ENCODE measurements around the gene SYT14.

SYT14 gene

DNA sequence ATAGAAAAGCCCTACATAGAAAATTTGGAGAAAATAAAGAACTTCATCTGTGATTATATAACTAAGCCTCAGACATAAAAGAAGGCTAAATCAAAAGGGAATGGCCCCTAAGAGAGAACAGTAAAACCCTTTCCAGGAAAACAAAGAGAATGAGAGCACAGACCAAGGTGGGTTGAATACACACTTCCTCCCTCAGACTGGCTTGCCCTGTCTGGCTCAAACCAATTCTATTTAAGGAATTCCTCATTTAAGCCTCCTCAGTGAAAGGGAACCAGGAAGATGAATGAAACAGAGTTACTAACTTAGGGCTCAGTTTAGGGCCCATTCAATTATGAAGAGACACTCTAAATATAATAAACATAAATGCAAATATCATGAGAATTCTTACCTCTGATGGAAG is 10.6 kb upstream of the SYT14 start:
- Histone ChIP-seq H3K4me1 (ENCODE audit: low read length) (no peaks in the 10 kb centered on the region), H3K9me3 (ENCODE audit: insufficient read depth, low read length) (no peaks in the 10 kb centered on the region), H3K27me3 (ENCODE audit: low read depth, low read length) (peaks cover 20% of the 10 kb centered on the region; the same call in 1 of the 2 replicates), H2AFZ (ENCODE audit: low read depth, low read length) (no peak overlapping the region), H3K27ac (ENCODE audit: low read length) (no peak overlapping the region), H3K9ac (ENCODE audit: low read length) (no peak overlapping the region), H3K36me3 (replicated peaks; ENCODE audit: low read depth, low read length) (no peaks in the 10 kb centered on the region), H3K4me3 (ENCODE audit: low read length) (no peak overlapping the region), H3K4me2 (ENCODE audit: low read length) (no peak overlapping the region), H3K79me2 (ENCODE audit: low read length) (no peaks in the 10 kb centered on the region), H4K20me1 (ENCODE audit: insufficient read depth, low read length) (no peaks in the 10 kb centered on the region)
- TF ChIP-seq CTCF (IDR thresholded peaks at IDR 0.05; ENCODE audit: low read depth, low read length) (no peak), EZH2phosphoT487 (IDR thresholded peaks at IDR 0.05; ENCODE audit: low read depth) (no peak)

DNA sequence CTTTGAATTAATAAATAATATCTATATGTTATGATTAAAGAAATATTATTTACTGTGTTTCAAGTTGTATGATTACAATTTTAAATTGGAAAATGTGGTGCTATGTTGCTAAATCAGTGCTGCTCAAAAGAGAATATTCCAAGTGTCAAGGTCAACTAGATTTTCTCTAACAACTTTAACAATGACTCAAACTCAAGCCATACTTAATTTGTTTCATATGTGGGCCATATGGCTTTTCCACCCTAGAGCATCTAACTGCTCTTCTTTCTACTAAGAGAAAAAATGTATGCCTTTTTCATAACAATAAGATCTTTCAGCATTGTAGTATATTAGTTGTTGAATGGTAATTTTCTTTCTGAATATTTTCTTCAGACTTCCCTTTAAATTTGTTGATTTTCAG is 8.3 kb upstream of the SYT14 start:
- no peak overlapping the region for H3K27ac ChIP-seq (ENCODE audit: low read length)
- H3K27me3 ChIP-seq (ENCODE audit: low read depth, low read length), result peaks cover 15% of the 10 kb centered on the region; the same call in 1 of the 2 replicates
- H2AFZ ChIP-seq (ENCODE audit: low read depth, low read length), result no peak overlapping the region
- H3K4me1 ChIP-seq (ENCODE audit: low read length), result no peaks in the 10 kb centered on the region
- no peaks in the 10 kb centered on the region for H3K79me2 ChIP-seq (ENCODE audit: low read length)
- no peak overlapping the region for H3K4me3 ChIP-seq (ENCODE audit: low read length)
- no peak overlapping the region for H3K9ac ChIP-seq (ENCODE audit: low read length)
- no peaks in the 10 kb centered on the region for H4K20me1 ChIP-seq (ENCODE audit: insufficient read depth, low read length)
- TF ChIP-seq CTCF (IDR thresholded peaks at IDR 0.05; ENCODE audit: low read depth, low read length), result no peak
- no peak for TF ChIP-seq EZH2phosphoT487 (IDR thresholded peaks at IDR 0.05; ENCODE audit: low read depth)
- H3K4me2 ChIP-seq (ENCODE audit: low read length), result no peak overlapping the region
- H3K36me3 ChIP-seq (replicated peaks; ENCODE audit: low read depth, low read length), result no peaks in the 10 kb centered on the region
- H3K9me3 ChIP-seq (ENCODE audit: insufficient read depth, low read length), result no peaks in the 10 kb centered on the region

DNA sequence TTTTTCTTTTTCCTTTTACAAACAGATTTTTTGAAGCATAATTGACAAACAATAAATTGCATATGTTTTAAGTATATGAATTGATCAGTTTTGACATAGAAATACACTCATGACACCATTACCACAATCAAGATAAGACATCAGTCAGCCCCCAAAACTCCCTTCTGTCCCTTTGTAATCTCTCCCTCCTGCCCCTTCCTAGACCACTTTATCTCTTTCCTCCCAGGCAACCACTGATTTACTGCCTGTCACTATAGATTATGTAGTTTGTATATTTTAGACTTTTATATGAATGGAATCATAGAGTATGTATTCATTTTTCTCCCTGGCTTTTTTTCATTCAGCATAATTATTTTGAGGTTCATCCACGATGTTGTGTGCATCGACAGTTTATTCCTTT is 6.9 kb upstream of the SYT14 start:
- Histone ChIP-seq H3K27ac (ENCODE audit: low read length) (no peak overlapping the region), H3K4me2 (ENCODE audit: low read length) (no peak overlapping the region), H3K4me1 (ENCODE audit: low read length) (no peaks in the 10 kb centered on the region), H2AFZ (ENCODE audit: low read depth, low read length) (no peak overlapping the region), H3K27me3 (ENCODE audit: low read depth, low read length) (0 out of 2 replicates have a peak, but pooled peaks cover 4% of the 10 kb centered on the region), H3K9me3 (ENCODE audit: insufficient read depth, low read length) (no peaks in the 10 kb centered on the region), H3K4me3 (ENCODE audit: low read length) (no peak overlapping the region), H3K36me3 (replicated peaks; ENCODE audit: low read depth, low read length) (no peaks in the 10 kb centered on the region), H3K9ac (ENCODE audit: low read length) (no peak overlapping the region), H3K79me2 (ENCODE audit: low read length) (no peaks in the 10 kb centered on the region), H4K20me1 (ENCODE audit: insufficient read depth, low read length) (no peaks in the 10 kb centered on the region)
- TF ChIP-seq EZH2phosphoT487 (IDR thresholded peaks at IDR 0.05; ENCODE audit: low read depth) (no peak), CTCF (IDR thresholded peaks at IDR 0.05; ENCODE audit: low read depth, low read length) (no peak)

DNA sequence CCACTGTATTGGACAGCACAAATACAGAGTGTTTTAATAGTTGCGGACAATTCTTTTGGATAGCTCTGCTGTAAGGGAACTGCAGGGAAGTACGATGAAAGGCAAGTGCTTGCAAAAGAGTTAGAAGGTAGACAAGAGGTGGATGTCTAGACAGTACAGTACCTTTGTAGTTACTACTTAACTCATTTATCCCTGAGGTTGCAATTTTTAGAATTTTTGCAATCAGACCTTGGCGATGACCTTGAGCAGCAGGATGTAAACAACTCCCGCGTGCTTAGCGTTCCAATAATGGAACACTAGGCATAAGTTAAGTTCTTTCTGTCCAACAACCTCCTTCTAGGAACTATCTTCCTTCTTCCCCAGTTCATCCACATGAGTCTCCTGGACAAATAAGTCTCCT is 1.9 kb upstream of the SYT14 start:
- no peaks in the 10 kb centered on the region for H4K20me1 ChIP-seq (ENCODE audit: insufficient read depth, low read length)
- no peaks in the 10 kb centered on the region for H3K4me1 ChIP-seq (ENCODE audit: low read length)
- no peaks in the 10 kb centered on the region for H3K9me3 ChIP-seq (ENCODE audit: insufficient read depth, low read length)
- no peaks in the 10 kb centered on the region for H3K36me3 ChIP-seq (replicated peaks; ENCODE audit: low read depth, low read length)
- no peak overlapping the region for H3K4me2 ChIP-seq (ENCODE audit: low read length)
- H3K4me3 ChIP-seq (ENCODE audit: low read length), result no peak overlapping the region
- no peak overlapping the region for H2AFZ ChIP-seq (ENCODE audit: low read depth, low read length)
- H3K27ac ChIP-seq (ENCODE audit: low read length), result no peak overlapping the region
- H3K9ac ChIP-seq (ENCODE audit: low read length), result no peak overlapping the region
- TF ChIP-seq EZH2phosphoT487 (IDR thresholded peaks at IDR 0.05; ENCODE audit: low read depth) (no peak), CTCF (IDR thresholded peaks at IDR 0.05; ENCODE audit: low read depth, low read length) (no peak)
- peaks cover 17% of the 10 kb centered on the region; the same call in 1 of the 2 replicates for H3K27me3 ChIP-seq (ENCODE audit: low read depth, low read length)
- no peaks in the 10 kb centered on the region for H3K79me2 ChIP-seq (ENCODE audit: low read length)
